ENCODE data around the gene PITX3.
A peak's percentile ranks its signal among the peaks of the same experiment; 100 is the strongest.

PITX3 gene

DNA sequence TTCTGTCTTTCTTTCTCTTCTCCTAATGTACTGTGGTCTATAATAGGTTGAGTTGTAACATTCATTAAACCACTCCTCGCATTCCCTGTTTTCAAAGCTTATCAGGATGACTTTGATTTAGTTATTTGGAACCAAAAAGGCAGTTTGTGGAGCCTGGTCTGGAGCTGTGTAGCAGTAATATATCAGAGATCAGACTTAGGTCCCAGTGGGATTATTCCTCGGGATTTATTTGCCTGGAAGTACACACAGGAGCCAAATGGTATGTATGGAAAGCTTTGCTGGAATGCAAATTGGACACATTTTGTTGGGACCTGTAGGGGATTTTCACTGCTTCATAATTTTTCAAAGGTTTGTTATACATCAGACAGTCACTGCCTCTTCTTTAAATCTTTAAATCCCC lies 44.9 kb upstream of the PITX3 start:
- Histone ChIP-seq H3K9me3 (no peaks in the 10 kb centered on the region), H3K4me3 (no peak overlapping the region), H3K27me3 (no peaks in the 10 kb centered on the region), H3K36me3 (no peaks in the 10 kb centered on the region), H3K4me1 (peaks cover 0 to 18% (median under 1%) of the 10 kb centered on the region in 4 donors), H3K27ac (no peak overlapping the region)
- intact Hi-C loops (cut with DNase I; ENCODE audit: low total_unique reads): no loop called here
- TF ChIP-seq CTCF (IDR thresholded peaks at IDR 0.05): no peak
- no peak for DNase-seq

DNA sequence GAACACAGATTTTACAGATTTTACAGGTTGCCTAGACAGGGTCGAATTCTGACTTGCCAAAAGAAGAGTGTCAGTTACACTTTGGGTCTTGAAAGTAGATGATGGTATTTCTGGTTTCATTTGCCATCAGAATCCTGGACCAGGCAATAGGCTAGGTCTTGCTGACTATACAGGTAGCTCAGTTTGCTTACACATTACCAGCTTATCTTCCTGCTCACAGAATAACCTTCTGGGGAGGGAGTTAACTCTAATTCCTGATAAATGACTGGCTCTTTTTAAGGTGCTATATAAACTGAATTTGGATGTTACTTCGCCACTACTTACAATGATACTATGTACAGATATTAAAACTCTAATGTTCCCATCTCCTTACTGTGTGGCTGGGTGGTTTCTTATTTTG lies 43.8 kb upstream of the PITX3 start:
- Histone ChIP-seq H3K27ac (no peak overlapping the region), H3K27me3 (no peaks in the 10 kb centered on the region), H3K36me3 (no peaks in the 10 kb centered on the region), H3K4me1 (peaks cover 0 to 25% (median 10%) of the 10 kb centered on the region in 4 donors), H3K4me3 (no peak overlapping the region), H3K9me3 (no peaks in the 10 kb centered on the region)
- intact Hi-C loops (cut with DNase I; ENCODE audit: low total_unique reads): no loop called here
- TF ChIP-seq CTCF (IDR thresholded peaks at IDR 0.05): no peak
- no peak for DNase-seq

DNA sequence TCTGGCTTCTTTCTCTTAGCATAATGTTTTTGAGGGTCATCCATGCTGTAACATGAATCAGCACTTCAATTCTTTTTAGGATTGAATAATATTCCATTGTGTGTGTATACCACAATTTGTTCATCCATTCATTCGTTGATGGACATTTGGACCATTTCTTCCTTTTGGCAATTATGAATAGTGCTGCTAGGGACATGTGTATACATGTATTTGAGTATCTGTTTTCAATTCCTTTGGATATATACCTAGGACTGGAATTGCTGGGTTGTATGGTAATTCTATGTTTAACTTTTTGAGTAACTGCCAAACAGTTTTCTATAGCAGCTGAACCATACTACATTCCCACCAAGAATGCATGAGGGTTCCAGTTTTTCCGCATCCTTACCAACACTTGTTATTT lies 43.2 kb upstream of the PITX3 start:
- Histone ChIP-seq H3K4me3 (no peak overlapping the region), H3K4me1 (peaks cover 0 to 27% (median 15%) of the 10 kb centered on the region in 4 donors), H3K27me3 (no peaks in the 10 kb centered on the region), H3K9me3 (no peaks in the 10 kb centered on the region), H3K36me3 (no peaks in the 10 kb centered on the region), H3K27ac (no peak overlapping the region)
- intact Hi-C loops (cut with DNase I; ENCODE audit: low total_unique reads): no loop called here
- TF ChIP-seq CTCF (IDR thresholded peaks at IDR 0.05): no peak
- no peak for DNase-seq

- H3K4me1 ChIP-seq: peaks cover 0 to 26% (median 16%) of the 10 kb centered on the region in 4 donors
- intact Hi-C loops (cut with DNase I; ENCODE audit: low total_unique reads): no loop called here
- no peak for DNase-seq
- H3K27ac ChIP-seq: no peak overlapping the region
- no peaks in the 10 kb centered on the region for H3K27me3 ChIP-seq
- TF ChIP-seq CTCF (IDR thresholded peaks at IDR 0.05): no peak
- H3K9me3 ChIP-seq: no peaks in the 10 kb centered on the region
- H3K4me3 ChIP-seq: no peak overlapping the region
- no peaks in the 10 kb centered on the region for H3K36me3 ChIP-seq
Measured at GRCh38 chr10:102283890-102284289, 42.6 kb upstream of the PITX3 start.

- intact Hi-C loops (cut with DNase I; ENCODE audit: low total_unique reads): no loop called here
- H3K27me3 ChIP-seq: no peaks in the 10 kb centered on the region
- no peak overlapping the region for H3K4me3 ChIP-seq
- peaks cover 0 to 26% (median 16%) of the 10 kb centered on the region in 4 donors for H3K4me1 ChIP-seq
- DNase-seq: no peak
- no peaks in the 10 kb centered on the region for H3K9me3 ChIP-seq
- H3K27ac ChIP-seq: no peak overlapping the region
- TF ChIP-seq CTCF (IDR thresholded peaks at IDR 0.05): no peak
- no peaks in the 10 kb centered on the region for H3K36me3 ChIP-seq
Measured at GRCh38 chr10:102283488-102283887, 42.2 kb upstream of the PITX3 start.

DNA sequence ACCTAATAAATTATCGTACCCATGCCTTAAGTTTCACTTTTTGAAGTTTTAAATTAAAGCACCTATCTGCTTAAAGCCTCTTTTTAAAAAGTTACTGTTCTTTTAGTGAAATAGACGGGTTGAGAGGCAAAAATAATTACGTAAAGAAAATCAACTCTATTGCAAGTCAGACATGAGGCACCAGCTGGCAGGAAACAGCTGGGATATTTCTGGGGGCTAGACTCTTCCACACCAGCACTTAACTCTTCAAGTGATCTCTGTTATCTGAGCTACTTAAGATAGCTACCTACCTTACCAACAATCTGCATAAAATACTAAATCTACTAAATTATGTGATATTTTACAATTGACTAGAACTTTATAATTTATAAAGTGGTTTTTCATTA lies 39.8 kb upstream of the PITX3 start:
- no peaks in the 10 kb centered on the region for H3K27me3 ChIP-seq
- intact Hi-C loops (cut with DNase I; ENCODE audit: low total_unique reads): no loop called here
- DNase-seq: no peak
- H3K4me1 ChIP-seq: peaks cover 0 to 20% (median 16%) of the 10 kb centered on the region in 4 donors
- peaks cover 0 to 7% (median 5%) of the 10 kb centered on the region in 3 donors for H3K36me3 ChIP-seq
- H3K27ac ChIP-seq: peak overlapping the region; percentile 42 to 43
- H3K4me3 ChIP-seq: peak overlapping the region in 1 of 2 donors; percentile 26
- H3K9me3 ChIP-seq: no peaks in the 10 kb centered on the region
- no peak for TF ChIP-seq CTCF (IDR thresholded peaks at IDR 0.05)
